HepG2 (cell line): Measurements from ENCODE around the gene RIPK3. TPM values are rescaled to one million over a fixed set of nuclear protein-coding genes. Genes with fewer than 3 reads are reported as not detected.
A peak's percentile ranks its signal among the peaks of the same experiment; 100 is the strongest.

Experiments
- ATAC-seq: fragments of 200-7000 bp; cut with Tn5 transposase; 3 replicates; pipeline ENCODE4 v1.9.1; 2020; ENCODE audit warnings: mild to moderate bottlenecking, moderate library complexity
- BruUV-seq: library from RNA; stranded (reverse); fragments of 400-500 nt; replicated peaks from 2 replicates; lab custom pipeline; 2021; lab: Mats Ljungman, UMichigan
- CTCF ChIA-PET: fragments of 300-600 bp; formaldehyde crosslinking; extraction: SDS; loops from one replicate; lab custom pipeline; 2021; ENCODE audit warnings: low total read pairs, inconsistent platforms, low intra/inter-chr PET ratio; lab: Yijun Ruan, JAX
- POLR2A ChIA-PET: fragments of 350-600 bp; sonication (Branson Sonifier 250); formaldehyde crosslinking; loops from one replicate; lab custom pipeline; 2020; ENCODE audit warnings: antibody characterized with exemption, inconsistent platforms; lab: Yijun Ruan, JAX
- DNase-seq: peaks from one replicate; pipeline ENCODE4 v3.0.0-alpha.2; 2015; ENCODE audit warnings: low spot score
- FAIRE-seq: peaks from 3 replicates; lab custom pipeline; 2011; peaks lifted over from hg19 to GRCh38; lab: Jason Lieb, UNC
- H2AFZ ChIP-seq: one replicate; pipeline ENCODE4 v1.6.1; 2011; ENCODE audit warnings: low read length, inconsistent platforms
- H3K27ac ChIP-seq: fragments of 300-600 bp; 3 replicates; pipeline ENCODE4 v1.8.0; 2011; ENCODE audit warnings: mixed run types, mild to moderate bottlenecking, mixed read lengths, low read length, inconsistent platforms; ENCODE audit not compliant: insufficient read depth; ENCODE audit errors: extremely low read length
- H3K27me3 ChIP-seq, 2 experiments: fragments of 200-600 bp in 1 of 2; 2 replicates in 1 of 2; 3 replicates in 1 of 2; pipeline versions ENCODE4 v1.6.0 to v1.8.0; 2011; ENCODE audit warnings: low read length in 2 of 2, mild to moderate bottlenecking in 2 of 2, moderate library complexity in 2 of 2, inconsistent platforms in 1 of 2; ENCODE audit not compliant: insufficient read depth in 2 of 2, control insufficient read depth in 1 of 2
- H3K36me3 ChIP-seq, 2 experiments: fragments of 200-600 bp in 1 of 2; replicated peaks in 1 of 2; 2 replicates in 1 of 2; 3 replicates in 1 of 2; pipeline versions ENCODE4 v1.5.1 to v1.8.0; 2011; ENCODE audit warnings: low read length in 2 of 2, inconsistent platforms in 1 of 2; ENCODE audit not compliant: insufficient read depth in 2 of 2, control insufficient read depth in 1 of 2
- H3K4me1 ChIP-seq: 2 replicates; pipeline ENCODE4 v1.5.1; 2012; ENCODE audit warnings: low read length, inconsistent platforms; ENCODE audit not compliant: insufficient read depth
- H3K4me2 ChIP-seq: 2 replicates; pipeline ENCODE4 v1.6.0; 2011; ENCODE audit warnings: low read depth, low read length, inconsistent platforms
- H3K4me3 ChIP-seq, 3 experiments: fragments of 200-600 bp in 1 of 3; sonication (generic), shearing (Covaris generic) in 1 of 3; replicated peaks in 1 of 3; 2 replicates each; pipeline ENCODE4 v1.5.1; 2011 to 2016; ENCODE audit warnings: low read length in 3 of 3, inconsistent platforms in 2 of 3, low read depth in 2 of 3, mild to moderate bottlenecking in 2 of 3, control low read depth in 1 of 3, mixed read lengths in 1 of 3; ENCODE audit not compliant: insufficient read depth in 1 of 3
- H3K79me2 ChIP-seq: one replicate; pipeline ENCODE4 v1.6.1; 2011; ENCODE audit warnings: low read length, inconsistent platforms; ENCODE audit not compliant: insufficient read depth
- H3K9ac ChIP-seq: 2 replicates; pipeline ENCODE4 v1.6.0; 2011; ENCODE audit warnings: mild to moderate bottlenecking, low read depth, low read length, inconsistent platforms; ENCODE audit not compliant: insufficient read depth
- H3K9me3 ChIP-seq: 2 replicates; pipeline ENCODE4 v1.5.1; 2012; ENCODE audit warnings: mild to moderate bottlenecking, low read length
- H4K20me1 ChIP-seq: 2 replicates; pipeline ENCODE4 v1.6.0; 2011; ENCODE audit warnings: inconsistent platforms, mild to moderate bottlenecking, low read length, moderate library complexity; ENCODE audit not compliant: insufficient read depth
- CHD2 ChIP-seq: IDR thresholded peaks from 2 replicates; pipeline ENCODE4 v1.6.1; 2011; ENCODE audit warnings: low read depth, low read length, improper control_type of control experiment
- FOSL2 ChIP-seq: sonication (generic); formaldehyde crosslinking; IDR thresholded peaks from 2 replicates; pipeline ENCODE4 v1.4.0; 2020; ENCODE audit warnings: missing genetic modification reagents
- FOXM1 ChIP-seq: sonication (generic); formaldehyde crosslinking; IDR thresholded peaks from 2 replicates; pipeline ENCODE4 v1.5.0; 2020; ENCODE audit warnings: missing genetic modification reagents
- GATAD2A ChIP-seq: IDR thresholded peaks from 2 replicates; pipeline ENCODE4 v1.6.1; 2016
- HCFC1 ChIP-seq: fragments of 150-350 bp; IDR thresholded peaks from 2 replicates; pipeline ENCODE4 v1.6.1; 2014; ENCODE audit warnings: low read depth, low read length
- HDAC6 ChIP-seq: fragments of 200-600 bp; sonication (generic); IDR thresholded peaks from 2 replicates; pipeline ENCODE4 v1.7.0; 2017; ENCODE audit warnings: mild to moderate bottlenecking, antibody characterized with exemption, low read length, low read depth
- JDP2 ChIP-seq: sonication (generic); formaldehyde crosslinking; IDR thresholded peaks from 2 replicates; pipeline ENCODE4 v1.8.1; 2022; ENCODE audit warnings: missing genetic modification reagents, borderline replicate concordance
- JUN ChIP-seq: sonication (generic); formaldehyde crosslinking; IDR thresholded peaks from 2 replicates; pipeline ENCODE4 v1.4.0; 2020; ENCODE audit warnings: mild to moderate bottlenecking, missing genetic modification reagents
- JUND ChIP-seq: sonication (generic); formaldehyde crosslinking; IDR thresholded peaks from 2 replicates; pipeline ENCODE4 v1.8.0; 2022; ENCODE audit warnings: mild to moderate bottlenecking, missing genetic modification reagents
- LCORL ChIP-seq, 2 experiments: fragments of 450-650 bp in 1 of 2; sonication (generic) in 1 of 2; formaldehyde crosslinking in 1 of 2; IDR thresholded peaks; 2 replicates each; pipeline versions ENCODE4 v1.5.0 to v1.6.1; 2017 to 2020; ENCODE audit warnings: antibody characterized with exemption in 1 of 2, missing genetic modification reagents in 1 of 2
- NFE2L1 ChIP-seq: sonication (generic); formaldehyde crosslinking; IDR thresholded peaks from 2 replicates; pipeline ENCODE4 v1.4.0; 2020; ENCODE audit warnings: missing genetic modification reagents, mild to moderate bottlenecking, borderline replicate concordance
- NR2F6 ChIP-seq, 2 experiments: IDR thresholded peaks; 2 replicates each; pipeline ENCODE4 v1.6.1; 2016; ENCODE audit warnings: antibody characterized with exemption in 1 of 2, mild to moderate bottlenecking in 1 of 2
- TARDBP ChIP-seq: sonication (generic); formaldehyde crosslinking; IDR thresholded peaks from 2 replicates; pipeline ENCODE4 v1.8.0; 2022; ENCODE audit warnings: mild to moderate bottlenecking, missing genetic modification reagents
- XRCC5 ChIP-seq: fragments of 200-400 bp; formaldehyde crosslinking; optimal IDR thresholded peaks from 2 replicates; pipeline ENCODE3; 2017; ENCODE audit warnings: mild to moderate bottlenecking, low read length
- YY1 ChIP-seq: IDR thresholded peaks from 2 replicates; pipeline ENCODE4 v1.6.1; 2011; ENCODE audit warnings: low read length, low read depth, moderate library complexity, mild to moderate bottlenecking; ENCODE audit not compliant: insufficient read depth, insufficient replicate concordance
- ZFP82 ChIP-seq: sonication (generic); formaldehyde crosslinking; IDR thresholded peaks from 2 replicates; pipeline ENCODE4 v1.5.1; 2020; ENCODE audit warnings: mild to moderate bottlenecking, missing genetic modification reagents, borderline replicate concordance
- ZNF430 ChIP-seq: sonication (generic); formaldehyde crosslinking; IDR thresholded peaks from 2 replicates; pipeline ENCODE4 v1.9.0; 2021; ENCODE audit warnings: mild to moderate bottlenecking, missing genetic modification reagents
- ZNF644 ChIP-seq: IDR thresholded peaks from 2 replicates; pipeline ENCODE4 v1.6.1; 2016; ENCODE audit warnings: low read depth
- ZNF709 ChIP-seq: sonication (generic); formaldehyde crosslinking; IDR thresholded peaks from 2 replicates; pipeline ENCODE4 v1.5.0; 2020; ENCODE audit warnings: mild to moderate bottlenecking, missing genetic modification reagents
- ZNF775 ChIP-seq: sonication (generic); formaldehyde crosslinking; IDR thresholded peaks from 2 replicates; pipeline ENCODE4 v1.4.0; 2020; ENCODE audit warnings: missing genetic modification reagents, mild to moderate bottlenecking, moderate library complexity, borderline replicate concordance
- ZNF850 ChIP-seq: sonication (generic); formaldehyde crosslinking; conservative IDR thresholded peaks from 2 replicates; pipeline ENCODE4 v1.9.0; 2021; ENCODE audit warnings: mild to moderate bottlenecking, missing genetic modification reagents
- WGBS: methylation state at CpG from one replicate; pipeline ENCODE4 v1.1.6; 2017; ENCODE audit warnings: low lambda C conversion rate; 5-methylcytosine and 5-hydroxymethylcytosine counted together
- in situ Hi-C: cut with HindIII; loops from 2 replicates; pipeline ENCODE4 v1.10.0; 2017; ENCODE audit warnings: low pct_unique_long_range_greater_than_20kb; ENCODE audit not compliant: extremely low pct_ligation_motif_present
- intact Hi-C: fragments of 100-400 bp; cut with micrococcal nuclease; formaldehyde crosslinking; loops from one replicate; pipeline ENCODE4 v1.10.0; 2022; ENCODE audit not compliant: unreplicated experiment
- polyA plus RNA-seq, 8 experiments: library from polyadenylated mRNA; depleted of rRNA in 3 of 8; stranded (reverse) in 7 of 8; unstranded in 1 of 8; fragments of >200 nt; fragmentation: Illumina TruSeq in 4 of 8; extraction: Trizol in 4 of 8; gene quantifications; 2 replicates each; pipeline versions ENCODE4 v1.2.1 to v1.2.3, GENCODE V29; 2011 to 2016; ENCODE audit warnings: low read depth in 4 of 8, missing spikeins in 1 of 8, mixed read lengths in 1 of 8; ENCODE audit not compliant: insufficient read depth in 1 of 8
- total RNA-seq, 5 experiments: library from RNA; depleted of rRNA; stranded (reverse); fragments of >200 nt; fragmentation: Illumina TruSeq; extraction: Trizol; gene quantifications; 2 replicates each; pipeline ENCODE4 v1.2.3, GENCODE V29; 2016; ENCODE audit warnings: low read depth in 1 of 5
- TF ChIP-seq, protein P1 (sequence below): conservative IDR thresholded peaks from 2 replicates; pipeline ENCODE4 v1.6.1; 2018; ENCODE audit warnings: missing genetic modification reagents
- TF ChIP-seq, protein P2 (sequence below): sonication (generic); formaldehyde crosslinking; IDR thresholded peaks from 2 replicates; pipeline ENCODE4 v1.4.0; 2020; ENCODE audit warnings: mild to moderate bottlenecking, low read depth, missing genetic modification reagents

The RIPK3 gene
- total and polyA plus RNA-seq, 2 of the 13 experiments (the other 11 are each of a cell fraction or from before 2014, with no cell fraction given) = not detected

DNA sequence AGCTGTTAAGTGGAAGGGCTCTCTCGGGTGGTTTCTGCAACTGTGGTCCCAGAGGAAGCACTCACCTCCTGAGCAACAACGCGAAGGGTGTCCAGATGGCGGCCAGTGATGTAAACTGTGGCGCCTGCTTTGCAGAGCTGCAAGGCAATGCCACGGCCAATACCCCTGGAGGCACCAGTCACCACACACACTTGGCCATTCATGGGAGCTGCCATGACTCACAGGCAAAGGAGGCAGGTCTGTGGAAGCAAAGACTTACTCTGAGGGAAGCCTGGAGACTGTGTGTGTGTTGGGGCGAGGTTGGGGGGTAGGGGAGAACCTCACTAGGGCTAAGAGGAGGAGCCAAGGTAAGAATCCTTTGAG lies 40.9 kb downstream of the RIPK3 start:
- ATAC-seq (peak; percentile 70), DNase-seq (peak; percentile 82), FAIRE-seq (no peak)
- intact Hi-C loops (loop anchor here (1.0 to 10.0 kb wide), 3 partner anchors 8 to 994 kb away; partner anchors contain the start of genes BCL2L2, CIDEB, EMC9 and PPP1R3E), in situ Hi-C loops (loop anchor here (5.0 kb wide), 1 partner anchor 57 kb away; the partner anchor contains the start of gene TINF2)
- no TSS peak for BruUV-seq
- Histone ChIP-seq H3K9ac (peak overlapping the region; percentile 92), H4K20me1 (0 out of 2 replicates have a peak, but pooled peaks cover 4% of the 10 kb centered on the region), H3K4me2 (peak overlapping the region; percentile 99), H3K9me3 (no peaks in the 10 kb centered on the region), H3K4me3 (peak overlapping the region; percentile 79 to 98 (median 89)), H2AFZ (no peak overlapping the region), H3K36me3 (peaks cover 37 to 54% of the 10 kb centered on the region in 2 experiments), H3K79me2 (peaks cover 39% of the 10 kb centered on the region), H3K4me1 (peaks cover 45% of the 10 kb centered on the region), H3K27me3 (no peaks in the 10 kb centered on the region; a peak in 1 of 5 replicates), H3K27ac (peak overlapping the region; percentile 83)
- 13% methylated on average over 7 of the region's 7 CpGs for WGBS
- POLR2A ChIA-PET = interaction anchor here (0.8 to 24.7 kb wide), 25 partner anchors 9 to 542 kb away, joined by 3 to 850 read pairs (median 11); partner anchors contain the start of genes CBLN3, CHMP4A, CIDEB and DCAF11
- CTCF ChIA-PET = interaction anchor here (1.4 to 5.7 kb wide), 7 partner anchors 10 to 85 kb away, joined by 4 to 217 read pairs (median 10); partner anchors contain the start of genes CHMP4A, CIDEB, LTB4R2 and MDP1
- TF ChIP-seq TARDBP (CRISPR knock-in tag) (peak; percentile 71; the same call in 1 of the 2 replicates), GATAD2A (CRISPR knock-in tag) (no peak), HDAC6 (0 out of 2 replicates have a peak, but pooled peaks have one; percentile 14), YY1 (peak; percentile 69), HCFC1 (peak; percentile 10; the same call in 1 of the 2 replicates), JUN (0 out of 2 replicates have a peak, but pooled peaks have one; percentile 3), NR2F6 (IDR thresholded peaks at IDR 0.05) (no peak), NR2F6 (CRISPR knock-in tag; IDR thresholded peaks at IDR 0.05) (0 out of 2 replicates have a peak, but pooled peaks have one; percentile 15), XRCC5 (peak; percentile 38), ZNF430 (CRISPR knock-in tag) (peak; percentile 76; the same call in 1 of the 2 replicates), LCORL (IDR thresholded peaks at IDR 0.05) (no peak), LCORL (CRISPR knock-in tag; IDR thresholded peaks at IDR 0.05) (no peak), ZFP82 (0 out of 2 replicates have a peak, but pooled peaks have one; percentile 3), ZNF850 (CRISPR knock-in tag) (0 out of 2 replicates have a peak, but pooled peaks have one; percentile 12), CHD2 (peak; percentile 38; the same call in 1 of the 2 replicates), FOSL2 (CRISPR knock-in tag) (peak; percentile 81), ZNF775 (CRISPR knock-in tag) (0 out of 2 replicates have a peak, but pooled peaks have one; percentile 30), ZNF644 (CRISPR knock-in tag) (peak; percentile 87), JUND (peak; percentile 50), ZNF709 (0 out of 2 replicates have a peak, but pooled peaks have one; percentile 5), NFE2L1 (CRISPR knock-in tag) (no peak), FOXM1 (no peak), JDP2 (no peak)
- TF ChIP-seq, protein P1, sequence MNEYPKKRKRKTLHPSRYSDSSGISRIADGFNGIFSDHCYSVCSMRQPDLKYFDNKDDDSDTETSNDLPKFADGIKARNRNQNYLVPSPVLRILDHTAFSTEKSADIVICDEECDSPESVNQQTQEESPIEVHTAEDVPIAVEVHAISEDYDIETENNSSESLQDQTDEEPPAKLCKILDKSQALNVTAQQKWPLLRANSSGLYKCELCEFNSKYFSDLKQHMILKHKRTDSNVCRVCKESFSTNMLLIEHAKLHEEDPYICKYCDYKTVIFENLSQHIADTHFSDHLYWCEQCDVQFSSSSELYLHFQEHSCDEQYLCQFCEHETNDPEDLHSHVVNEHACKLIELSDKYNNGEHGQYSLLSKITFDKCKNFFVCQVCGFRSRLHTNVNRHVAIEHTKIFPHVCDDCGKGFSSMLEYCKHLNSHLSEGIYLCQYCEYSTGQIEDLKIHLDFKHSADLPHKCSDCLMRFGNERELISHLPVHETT (CRISPR knock-in tag) = no peak; the same call in 1 of the 2 replicates
- TF ChIP-seq, protein P2, sequence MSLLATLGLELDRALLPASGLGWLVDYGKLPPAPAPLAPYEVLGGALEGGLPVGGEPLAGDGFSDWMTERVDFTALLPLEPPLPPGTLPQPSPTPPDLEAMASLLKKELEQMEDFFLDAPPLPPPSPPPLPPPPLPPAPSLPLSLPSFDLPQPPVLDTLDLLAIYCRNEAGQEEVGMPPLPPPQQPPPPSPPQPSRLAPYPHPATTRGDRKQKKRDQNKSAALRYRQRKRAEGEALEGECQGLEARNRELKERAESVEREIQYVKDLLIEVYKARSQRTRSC (CRISPR knock-in tag) = peak; percentile 15; the same call in 1 of the 2 replicates
